Transverse colon (tissue), 4 donors: ENCODE results near the gene GDI1. TPM values are rescaled to one million over a fixed set of nuclear protein-coding genes. Genes with fewer than 3 reads are reported as not detected.

Source experiments
- DNase-seq: peaks from one replicate; pipeline ENCODE4 v3.0.0-alpha.2; 2019
- H3K27ac ChIP-seq, 4 donors: fragments of 200-600 bp; sonication (generic); 2 replicates each; pipeline ENCODE4 v1.5.1; 2016 to 2018; ENCODE audit warnings: inconsistent platforms in 4 of 4
- H3K27me3 ChIP-seq: fragments of 200-600 bp; sonication (generic); 2 replicates; pipeline ENCODE4 v1.5.1; 2017; ENCODE audit warnings: inconsistent platforms
- H3K36me3 ChIP-seq, 4 donors: fragments of 200-600 bp; sonication (generic); 2 replicates each; pipeline ENCODE4 v1.5.1; 2017 to 2019; ENCODE audit warnings: inconsistent platforms in 4 of 4
- H3K4me1 ChIP-seq, 4 donors: fragments of 200-600 bp; sonication (generic); 2 replicates each; pipeline ENCODE4 v1.5.1; 2017 to 2020; ENCODE audit warnings: inconsistent platforms in 4 of 4
- H3K4me3 ChIP-seq, 4 donors: fragments of 200-600 bp; sonication (generic); 1 replicate in 1 of 4; 2 replicates in 3 of 4; pipeline versions ENCODE4 v1.5.1 to v1.6.1; 2017 to 2019; ENCODE audit warnings: inconsistent platforms in 4 of 4
- H3K9me3 ChIP-seq, 2 donors: fragments of 200-600 bp; sonication (generic); 2 replicates each; pipeline ENCODE4 v1.5.1; 2017 to 2019; ENCODE audit warnings: inconsistent platforms in 2 of 2
- EP300 ChIP-seq: sonication (generic); formaldehyde crosslinking; IDR thresholded peaks from one replicate; pipeline ENCODE4 v1.6.1; 2017; ENCODE audit warnings: antibody characterized with exemption, low read depth
- POLR2A ChIP-seq: fragments of 450-650 bp; IDR thresholded peaks from one replicate; pipeline ENCODE4 v1.6.1; 2016; ENCODE audit warnings: antibody characterized with exemption, mild to moderate bottlenecking, moderate library complexity
- POLR2AphosphoS5 ChIP-seq, 3 donors: sonication (generic); formaldehyde crosslinking; IDR thresholded peaks; one replicate each; pipeline ENCODE4 v1.6.1; 2016; ENCODE audit warnings: antibody characterized with exemption in 3 of 3
- WGBS, 2 donors: methylation state at CpG; one replicate each; pipeline ENCODE4 v1.1.5; 2018; ENCODE audit warnings: low coverage in 1 of 2; 5-methylcytosine and 5-hydroxymethylcytosine counted together
- in situ Hi-C, 4 donors: fragments of 200-750 bp; cut with MboI; loops; one replicate each; pipeline versions ENCODE4 v1.15.0 to v1.15.1; 2017; ENCODE audit warnings: low sequenced_read_pairs in 3 of 4, low pct_ligation_motif_present in 1 of 4, low pct_unique_long_range_greater_than_20kb in 1 of 4
- intact Hi-C: fragments of 100-400 bp; cut with DNase I; formaldehyde crosslinking; loops from one replicate; pipeline ENCODE4 v1.15.1; 2023; ENCODE audit warnings: low total_unique reads
- total RNA-seq, 4 donors: library from RNA; depleted of rRNA; stranded (reverse); fragments of >200 nt; gene quantifications; one replicate each; pipeline ENCODE4 v1.1.0, GENCODE V29; 2016
- TF ChIP-seq, protein P1 (sequence below), 5 experiments: fragments of 200-600 bp in 3 of 5; fragments of 450-650 bp in 2 of 5; sonication (generic) in 3 of 5; IDR thresholded peaks; 1 replicate in 2 of 5; 2 replicates in 3 of 5; pipeline ENCODE4 v1.5.1; 2016 to 2017; ENCODE audit warnings: antibody characterized with exemption in 5 of 5, inconsistent platforms in 3 of 5, mild to moderate bottlenecking in 2 of 5, moderate library complexity in 1 of 5

The GDI1 gene
- total RNA-seq, 4 donors from 2014 or later = 86.6 to 173 (median 119) TPM

DNA sequence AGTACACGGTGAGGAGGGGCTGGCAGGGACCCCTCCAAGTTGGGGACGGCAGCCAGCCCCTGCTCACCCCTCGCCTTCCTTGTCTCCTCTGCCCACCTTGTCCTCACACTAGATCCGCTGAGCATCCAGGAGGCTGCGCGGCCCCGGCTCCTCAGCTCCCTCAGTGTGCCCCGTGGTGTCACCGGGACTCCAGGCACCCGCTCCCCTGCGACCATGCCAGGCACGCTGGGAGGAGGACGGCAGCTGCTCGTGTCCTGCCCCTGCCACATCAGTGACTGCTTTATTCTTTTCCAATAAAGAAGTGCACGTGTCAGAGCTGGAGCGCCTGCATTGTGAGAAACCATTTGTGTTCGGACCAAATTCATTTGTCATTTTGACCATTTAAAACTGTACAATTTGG lies 13.4 kb downstream of the GDI1 start:
- Histone ChIP-seq H3K9me3 (no peaks in the 10 kb centered on the region), H3K27ac (no peak overlapping the region), H3K4me3 (no peak overlapping the region), H3K4me1 (peaks cover 0 to 5% (median under 1%) of the 10 kb centered on the region in 4 donors), H3K36me3 (no peaks in the 10 kb centered on the region), H3K27me3 (no peaks in the 10 kb centered on the region)
- intact Hi-C loops = loop anchor here (5.0 kb wide), 1 partner anchor 43 kb away; the partner anchor contains the start of gene DNASE1L1
- in situ Hi-C loops = no loop called here
- 89% methylated on average over 17 of the region's 17 CpGs; no CpG with 5 or more reads in 1 of the 2 donors for WGBS, 2 donors
- no peak for DNase-seq
- TF ChIP-seq, protein P1, sequence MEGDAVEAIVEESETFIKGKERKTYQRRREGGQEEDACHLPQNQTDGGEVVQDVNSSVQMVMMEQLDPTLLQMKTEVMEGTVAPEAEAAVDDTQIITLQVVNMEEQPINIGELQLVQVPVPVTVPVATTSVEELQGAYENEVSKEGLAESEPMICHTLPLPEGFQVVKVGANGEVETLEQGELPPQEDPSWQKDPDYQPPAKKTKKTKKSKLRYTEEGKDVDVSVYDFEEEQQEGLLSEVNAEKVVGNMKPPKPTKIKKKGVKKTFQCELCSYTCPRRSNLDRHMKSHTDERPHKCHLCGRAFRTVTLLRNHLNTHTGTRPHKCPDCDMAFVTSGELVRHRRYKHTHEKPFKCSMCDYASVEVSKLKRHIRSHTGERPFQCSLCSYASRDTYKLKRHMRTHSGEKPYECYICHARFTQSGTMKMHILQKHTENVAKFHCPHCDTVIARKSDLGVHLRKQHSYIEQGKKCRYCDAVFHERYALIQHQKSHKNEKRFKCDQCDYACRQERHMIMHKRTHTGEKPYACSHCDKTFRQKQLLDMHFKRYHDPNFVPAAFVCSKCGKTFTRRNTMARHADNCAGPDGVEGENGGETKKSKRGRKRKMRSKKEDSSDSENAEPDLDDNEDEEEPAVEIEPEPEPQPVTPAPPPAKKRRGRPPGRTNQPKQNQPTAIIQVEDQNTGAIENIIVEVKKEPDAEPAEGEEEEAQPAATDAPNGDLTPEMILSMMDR (IDR thresholded peaks at IDR 0.05) = no peak
- TF ChIP-seq POLR2A = no peak
- no peak for TF ChIP-seq EP300
- no peak for TF ChIP-seq POLR2AphosphoS5 (IDR thresholded peaks at IDR 0.05)

DNA sequence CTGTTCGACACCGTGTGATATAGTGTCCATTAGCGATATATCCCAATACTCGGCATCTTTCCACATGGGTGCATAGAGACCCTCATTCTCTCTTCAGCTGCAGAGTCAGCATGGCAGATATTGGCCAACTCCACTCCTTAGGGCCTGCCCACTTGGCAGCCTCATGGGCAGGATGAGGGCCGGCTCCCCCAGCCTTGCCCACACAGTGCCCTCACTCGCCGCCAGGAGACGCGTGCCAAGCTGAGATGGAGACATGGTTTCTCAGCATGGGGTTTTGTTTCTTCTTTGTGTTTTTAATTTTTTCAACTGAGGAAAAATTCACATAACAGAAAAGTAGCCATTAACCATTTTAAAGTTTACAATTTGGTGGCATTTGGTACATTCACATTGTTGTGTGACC lies 15.9 kb downstream of the GDI1 start:
- H3K36me3 ChIP-seq = no peaks in the 10 kb centered on the region
- no peaks in the 10 kb centered on the region for H3K27me3 ChIP-seq
- H3K9me3 ChIP-seq = no peaks in the 10 kb centered on the region
- 83% methylated on average over 9 of the region's 9 CpGs; no CpG with 5 or more reads in 1 of the 2 donors for WGBS, 2 donors
- DNase-seq = no peak
- H3K4me1 ChIP-seq = no peaks in the 10 kb centered on the region
- no peak overlapping the region for H3K4me3 ChIP-seq
- in situ Hi-C loops = no loop called here
- intact Hi-C loops = loop anchor here (5.0 kb wide), 1 partner anchor 46 kb away; the partner anchor contains the start of gene DNASE1L1
- TF ChIP-seq, protein P1 (IDR thresholded peaks at IDR 0.05) = no peak
- no peak for TF ChIP-seq POLR2A
- no peak for TF ChIP-seq POLR2AphosphoS5 (IDR thresholded peaks at IDR 0.05)
- no peak for TF ChIP-seq EP300
- H3K27ac ChIP-seq = no peak overlapping the region

DNA sequence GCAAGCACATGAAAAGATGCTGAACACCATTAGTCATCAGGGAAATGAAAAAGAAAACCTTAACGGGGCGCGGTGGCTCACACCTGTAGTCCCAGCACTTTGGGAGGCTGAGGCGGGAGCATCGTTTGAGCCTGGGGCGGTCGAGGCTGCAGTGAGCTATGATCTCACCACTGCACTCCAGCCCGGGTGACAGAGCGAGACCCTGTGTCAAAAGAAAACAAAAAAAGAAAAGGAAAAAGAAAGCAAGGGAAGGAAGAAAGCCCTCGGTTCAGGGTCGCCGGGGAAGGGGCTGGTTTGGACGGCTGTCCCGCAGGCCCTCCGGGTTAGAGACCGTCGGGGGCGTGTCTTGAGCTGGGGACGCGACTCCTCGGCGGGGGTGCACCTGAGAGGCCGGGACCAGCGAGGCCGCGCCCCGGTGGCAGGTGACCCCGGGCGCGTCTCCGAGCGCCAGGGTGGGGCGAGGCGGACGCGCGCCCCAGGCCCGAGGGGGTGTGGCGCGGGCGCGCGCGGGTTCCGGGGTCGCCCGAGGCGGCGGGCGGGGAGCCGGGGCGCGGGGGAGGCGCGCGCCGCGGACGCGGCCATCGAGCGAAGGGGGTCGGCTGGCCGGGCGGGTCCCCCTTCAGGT lies 20.6 kb downstream of the GDI1 start:
- intact Hi-C loops = no loop called here

More for the DNA sequence above, 20.6 kb downstream of the GDI1 start:
- Histone ChIP-seq H3K36me3 (no peaks in the 10 kb centered on the region), H3K27me3 (no peaks in the 10 kb centered on the region), H3K4me1 (peaks cover 2 to 9% (median 6%) of the 10 kb centered on the region in 4 donors), H3K9me3 (no peaks in the 10 kb centered on the region), H3K4me3 (peak overlapping the region; percentile 23 to 78 (median 62)), H3K27ac (peak overlapping the region; percentile 65 to 91 (median 80))
- in situ Hi-C loops = no loop called here
- TF ChIP-seq POLR2AphosphoS5 (IDR thresholded peaks at IDR 0.05) (no peak), EP300 (no peak), POLR2A (no peak)
- TF ChIP-seq, protein P1 (IDR thresholded peaks at IDR 0.05) = no peak
- 0 to 39% methylated on average over 8 to 30 of the region's 65 CpGs for WGBS, 2 donors
- DNase-seq = peak; percentile 72
